ENCODE data around the gene RAD51B.
"Not testable (repeated sequence)": the region's sequence is repeated elsewhere in the genome, so short reads cannot be mapped to it uniquely, and the experiment has no call there.

RAD51B gene

GRCh38 chr14:68241862-68242487, 422.4 kb downstream of the RAD51B start:
- no peak for DNase-seq

GRCh38 chr14:68243450-68244010, 424.0 kb downstream of the RAD51B start:
- DNase-seq, result no peak

GRCh38 chr14:68244262-68244980, 424.8 kb downstream of the RAD51B start:
- no peak for DNase-seq

GRCh38 chr14:68245146-68246073, 425.8 kb downstream of the RAD51B start:
- no peak for DNase-seq

- DNase-seq, result no peak
These were observed 426.7 kb downstream of the RAD51B start for GRCh38 chr14:68246074-68246785.

- DNase-seq, result no peak
These were observed 427.2 kb downstream of the RAD51B start for GRCh38 chr14:68246786-68247105.

- no peak for DNase-seq
These were observed 427.7 kb downstream of the RAD51B start for GRCh38 chr14:68247274-68247673.

GRCh38 chr14:68247676-68248268, 428.2 kb downstream of the RAD51B start:
- DNase-seq, result no peak

GRCh38 chr14:68248481-68249255, 429.1 kb downstream of the RAD51B start:
- no peak for DNase-seq

GRCh38 chr14:68249661-68250451, 430.3 kb downstream of the RAD51B start:
- DNase-seq, result no peak

GRCh38 chr14:68250927-68251768, 431.6 kb downstream of the RAD51B start:
- DNase-seq, result no peak

- DNase-seq, result no peak
These were observed 432.2 kb downstream of the RAD51B start for GRCh38 chr14:68251769-68252100.

- DNase-seq, result no peak
These were observed 433.7 kb downstream of the RAD51B start for GRCh38 chr14:68253160-68253780.

- no peak for DNase-seq
These were observed 434.4 kb downstream of the RAD51B start for GRCh38 chr14:68253878-68254528.

GRCh38 chr14:68254669-68255527, 435.3 kb downstream of the RAD51B start:
- DNase-seq, result no peak

- no peak for DNase-seq
These were observed 436.2 kb downstream of the RAD51B start for GRCh38 chr14:68255693-68256178.

GRCh38 chr14:68257969-68258368, 438.4 kb downstream of the RAD51B start:
- no peak for DNase-seq

GRCh38 chr14:68258995-68259394, 439.4 kb downstream of the RAD51B start:
- not testable (repeated sequence) for DNase-seq
